GM12878 (cell line): ENCODE results near the gene TAGLN3. TPM values are rescaled to one million over a fixed set of nuclear protein-coding genes. Genes with fewer than 3 reads are reported as not detected.

ENCODE experiments used
- ATAC-seq: fragments of 200-7000 bp; cut with Tn5 transposase; 3 replicates; pipeline ENCODE4 v1.9.1; 2020; ENCODE audit warnings: mild to moderate bottlenecking, moderate library complexity
- BruUV-seq: library from RNA; stranded (reverse); fragments of 400-500 nt; replicated peaks from 2 replicates; lab custom pipeline; 2021; lab: Mats Ljungman, UMichigan
- CTCF ChIA-PET: fragments of 300-600 bp; sonication (Branson Sonifier 250); formaldehyde crosslinking; extraction: SDS; loops from one replicate; lab custom pipeline; 2021; ENCODE audit warnings: inconsistent platforms; lab: Yijun Ruan, JAX
- POLR2A ChIA-PET: fragments of 350-600 bp; formaldehyde crosslinking; extraction: SDS; loops from one replicate; lab custom pipeline; 2021; ENCODE audit warnings: inconsistent platforms; lab: Charles Lee
- RAD21 ChIA-PET: fragments of 300-600 bp; sonication (Branson Sonifier 250); formaldehyde crosslinking; loops from one replicate; lab custom pipeline; 2023; ENCODE audit warnings: antibody characterized with exemption; ENCODE audit not compliant: unreplicated experiment; lab: Charles Lee
- SMC1A ChIA-PET: fragments of 300-600 bp; sonication (Branson Sonifier 250); formaldehyde crosslinking; loops from one replicate; lab custom pipeline; 2023; ENCODE audit not compliant: unreplicated experiment, uncharacterized antibody; lab: Charles Lee
- DNase-seq: peaks from one replicate; pipeline ENCODE4 v3.0.0-alpha.2; 2011; ENCODE audit warnings: low read depth, low spot score
- FAIRE-seq: peaks from 3 replicates; lab custom pipeline; 2011; peaks lifted over from hg19 to GRCh38; lab: Jason Lieb, UNC
- H2AFZ ChIP-seq: 2 replicates; pipeline ENCODE4 v1.6.0; 2011; ENCODE audit warnings: low read depth, low read length, control low read depth; ENCODE audit not compliant: control insufficient read depth
- H3K27ac ChIP-seq: 2 replicates; pipeline ENCODE4 v1.5.1; 2011; ENCODE audit warnings: control low read depth; ENCODE audit not compliant: control insufficient read depth, insufficient read depth
- H3K27me3 ChIP-seq, 2 experiments: replicated peaks in 1 of 2; 2 replicates each; pipeline versions ENCODE4 v1.6.0 to v1.6.1; 2011; ENCODE audit warnings: low read length in 1 of 2; ENCODE audit not compliant: control insufficient read depth in 2 of 2, insufficient read depth in 2 of 2
- H3K36me3 ChIP-seq, 2 experiments: 2 replicates each; pipeline ENCODE4 v1.5.1; 2011; ENCODE audit warnings: low read length in 1 of 2; ENCODE audit not compliant: control insufficient read depth in 2 of 2, insufficient read depth in 2 of 2
- H3K4me1 ChIP-seq: 2 replicates; pipeline ENCODE4 v1.6.1; 2011; ENCODE audit warnings: mild to moderate bottlenecking, low read length, moderate library complexity, mixed read lengths; ENCODE audit not compliant: control insufficient read depth, insufficient read depth
- H3K4me2 ChIP-seq: 2 replicates; pipeline ENCODE4 v1.6.0; 2011; ENCODE audit warnings: control low read depth; ENCODE audit not compliant: control insufficient read depth, insufficient read depth
- H3K4me3 ChIP-seq: fragments of 200-600 bp; sonication (generic); 2 replicates; pipeline ENCODE4 v1.5.1; 2016
- H3K79me2 ChIP-seq: 2 replicates; pipeline ENCODE4 v1.6.0; 2011; ENCODE audit warnings: low read length; ENCODE audit not compliant: control insufficient read depth, insufficient read depth
- H3K9ac ChIP-seq: 2 replicates; pipeline ENCODE4 v1.8.0; 2011; ENCODE audit warnings: low read length, control low read depth, mixed read lengths; ENCODE audit not compliant: control insufficient read depth, insufficient read depth
- H3K9me3 ChIP-seq: replicated peaks from 3 replicates; pipeline ENCODE4 v1.5.1; 2011; ENCODE audit warnings: mild to moderate bottlenecking, low read length; ENCODE audit not compliant: control insufficient read depth, insufficient read depth
- H4K20me1 ChIP-seq: 2 replicates; pipeline ENCODE4 v1.6.0; 2011; ENCODE audit not compliant: control insufficient read depth, insufficient read depth
- BHLHE40 ChIP-seq, 2 experiments: fragments of 450-650 bp in 1 of 2; IDR thresholded peaks; 2 replicates each; pipeline ENCODE4 v1.6.1; 2011 to 2017; ENCODE audit warnings: low read depth in 2 of 2, borderline replicate concordance in 1 of 2, improper control_type of control experiment in 1 of 2, low read length in 1 of 2, mild to moderate bottlenecking in 1 of 2
- CBX5 ChIP-seq: sonication (generic); IDR thresholded peaks from 2 replicates; pipeline ENCODE4 v1.6.1; 2016; ENCODE audit warnings: low read depth, moderate library complexity, mild to moderate bottlenecking, inconsistent platforms
- GATAD2B ChIP-seq: fragments of 450-650 bp; conservative IDR thresholded peaks from 2 replicates; pipeline ENCODE4 v1.6.1; 2017; ENCODE audit warnings: low read depth, mild to moderate bottlenecking, moderate library complexity
- IKZF1 ChIP-seq: fragments of 450-650 bp; conservative IDR thresholded peaks from 2 replicates; pipeline ENCODE4 v1.6.1; 2017; ENCODE audit warnings: antibody characterized with exemption, mild to moderate bottlenecking
- KLF5 ChIP-seq: fragments of 450-650 bp; IDR thresholded peaks from 2 replicates; pipeline ENCODE4 v1.6.1; 2014; ENCODE audit warnings: mild to moderate bottlenecking; ENCODE audit not compliant: partially characterized antibody
- MEF2A ChIP-seq: IDR thresholded peaks from 2 replicates; pipeline ENCODE4 v1.6.1; 2011; ENCODE audit warnings: low read depth, mild to moderate bottlenecking, low read length, moderate library complexity; ENCODE audit not compliant: insufficient read depth
- NBN ChIP-seq: fragments of 450-650 bp; IDR thresholded peaks from 2 replicates; pipeline ENCODE4 v1.6.1; 2016
- NFYB ChIP-seq: IDR thresholded peaks from 2 replicates; pipeline ENCODE4 v1.6.1; 2011; ENCODE audit warnings: low read depth, mild to moderate bottlenecking, low read length, improper control_type of control experiment, moderate library complexity; ENCODE audit not compliant: insufficient read depth
- RELB ChIP-seq: fragments of 450-650 bp; IDR thresholded peaks from 2 replicates; pipeline ENCODE4 v1.6.1; 2017; ENCODE audit warnings: low read depth, mild to moderate bottlenecking, moderate library complexity
- ZBTB33 ChIP-seq: fragments of 450-650 bp; IDR thresholded peaks from 2 replicates; pipeline ENCODE4 v1.6.1; 2017; ENCODE audit warnings: mild to moderate bottlenecking
- ZBTB40 ChIP-seq: fragments of 450-650 bp; IDR thresholded peaks from 2 replicates; pipeline ENCODE4 v1.6.1; 2016; ENCODE audit warnings: mild to moderate bottlenecking, moderate library complexity, borderline replicate concordance
- whole genome bisulfite sequencing: methylation state at CpG from one replicate; pipeline ENCODE4 v1.1.6; 2016; ENCODE audit warnings: low lambda C conversion rate; ENCODE audit not compliant: insufficient replicate concordance, insufficient coverage; ENCODE audit errors: missing lambda C conversion rate; 5-methylcytosine and 5-hydroxymethylcytosine counted together
- in situ Hi-C: fragments of 300-500 bp; cut with MboI; formaldehyde crosslinking; loops from 9 replicates; pipeline ENCODE4 v1.14.3; 2018; ENCODE audit warnings: mixed read lengths
- intact Hi-C: fragments of 100-400 bp; cut with micrococcal nuclease; formaldehyde crosslinking; loops from one replicate; pipeline ENCODE4 v1.14.2; 2022; ENCODE audit not compliant: unreplicated experiment
- polyA plus RNA-seq, 11 experiments: library from polyadenylated mRNA; depleted of rRNA in 4 of 11; unstranded in 6 of 11; stranded (reverse) in 5 of 11; fragments of >200 nt; fragmentation: Nextera tagmentation in 4 of 11; fragmentation: Illumina TruSeq in 1 of 11; extraction: Ambion mirVana in 4 of 11; extraction: Trizol in 1 of 11; gene quantifications; 1 replicate in 1 of 11; 2 replicates in 10 of 11; pipeline versions ENCODE4 v1.2.1 to v1.2.3, GENCODE V29; 2011 to 2016; ENCODE audit warnings: inconsistent platforms in 2 of 11, missing spikeins in 2 of 11, low read depth in 1 of 11
- total RNA-seq, 4 experiments: library from RNA; depleted of rRNA in 3 of 4; stranded (reverse); fragments of >200 nt in 3 of 4; fragmentation: Illumina TruSeq in 1 of 4; extraction: Trizol in 1 of 4; gene quantifications; 2 replicates each; pipeline versions ENCODE4 v1.2.1 to v1.2.3, GENCODE V29; 2013 to 2021

TAGLN3 gene
- total and polyA plus RNA-seq, 10 of the 15 experiments (the other 5 are each of a cell fraction or from before 2014, with no cell fraction given) = 0.06 to 0.53 (median 0.12) TPM; not detected in 3

- H3K27ac ChIP-seq = peak within 1 kb of the TSS; percentile 78
- no peaks in the 10 kb centered on the region for H3K27me3 ChIP-seq
- H3K4me3 ChIP-seq = peak within 1 kb of the TSS; percentile 89
- intact Hi-C loops = no loop called here
- whole genome bisulfite sequencing = 12% methylated on average over 61 of the region's 61 CpGs
- H3K36me3 ChIP-seq = peaks cover 0 to 5% of the 10 kb centered on the region in 2 experiments; a peak in 1 of 4 replicates
- ChIA-PET CTCF (interaction anchor here (0.5 to 7.1 kb wide), 20 partner anchors 9 to 311 kb away, joined by 3 to 80 read pairs (median 6); no protein-coding TSS in a partner anchor), SMC1A (interaction anchor here (0.7 to 5.4 kb wide), 22 partner anchors 11 to 308 kb away, joined by 3 to 44 read pairs (median 4); no protein-coding TSS in a partner anchor), RAD21 (interaction anchor here (0.6 to 3.5 kb wide), 24 partner anchors 9 to 360 kb away, joined by 3 to 37 read pairs (median 4); partner anchors contain the start of gene TAGLN3), POLR2A (interaction anchor here (0.6 to 2.1 kb wide), 14 partner anchors 11 to 285 kb away, joined by 3 to 10 read pairs (median 5); no protein-coding TSS in a partner anchor)
- peak; percentile 88 for FAIRE-seq
- DNase-seq = peak; percentile 92
- BruUV-seq = TSS peak; percentile 65
- peak within 1 kb of the TSS; percentile 99 for H2AFZ ChIP-seq
- peak; percentile 97 for ATAC-seq
- no peaks in the 10 kb centered on the region for H4K20me1 ChIP-seq
- H3K9me3 ChIP-seq = no peaks in the 10 kb centered on the region
- peaks cover 27% of the 10 kb centered on the region for H3K79me2 ChIP-seq
- in situ Hi-C loops = loop anchor here (10.0 kb wide), 1 partner anchor 404 kb away; no protein-coding TSS in a partner anchor
- H3K4me1 ChIP-seq = peaks cover 5% of the 10 kb centered on the region
- peak within 1 kb of the TSS; percentile 77 for H3K9ac ChIP-seq
- H3K4me2 ChIP-seq = peak within 1 kb of the TSS; percentile 72
- 0 out of 2 replicates have a peak, but pooled peaks have one; percentile 9 for TF ChIP-seq NFYB
- TF ChIP-seq NBN = peak; percentile 46; the same call in 1 of the 2 replicates
- TF ChIP-seq MEF2A = no peak
- peak; percentile 74 for TF ChIP-seq IKZF1
- TF ChIP-seq BHLHE40 (IDR thresholded peaks at IDR 0.05; ENCODE audit: borderline replicate concordance in 1 of 2, low read depth in 2 of 2, low read length in 1 of 2) = peak in 1 of 2 experiments; percentile 9; a peak in 1 of 4 replicates
- no peak for TF ChIP-seq CBX5
- 0 out of 2 replicates have a peak, but pooled peaks have one; percentile 30 for TF ChIP-seq RELB
- TF ChIP-seq KLF5 = peak; percentile 51
- TF ChIP-seq GATAD2B = peak; percentile 85
- TF ChIP-seq ZBTB33 = peak; percentile 98
- peak; percentile 34; the same call in 1 of the 2 replicates for TF ChIP-seq ZBTB40
These were observed 19.9 kb upstream of the TAGLN3 start, which contains the start of gene ABHD10 for GRCh38 chr3:111978583-111979433. Gene ABHD10, plus strand, starts transcription at chr3:111979026. Its CDS starts 36 bp downstream, at chr3:111979062.
